GM12878 (cell line): ENCODE data around the gene MORC3. TPM values are rescaled to one million over a fixed set of nuclear protein-coding genes. Genes with fewer than 3 reads are reported as not detected.

Experiments
- ATAC-seq: fragments of 200-7000 bp; cut with Tn5 transposase; 3 replicates; pipeline ENCODE4 v1.9.1; 2020; ENCODE audit warnings: mild to moderate bottlenecking, moderate library complexity
- BruUV-seq: library from RNA; stranded (reverse); fragments of 400-500 nt; replicated peaks from 2 replicates; lab custom pipeline; 2021; lab: Mats Ljungman, UMichigan
- CTCF ChIA-PET: fragments of 300-600 bp; sonication (Branson Sonifier 250); formaldehyde crosslinking; extraction: SDS; loops from one replicate; lab custom pipeline; 2021; ENCODE audit warnings: inconsistent platforms; lab: Yijun Ruan, JAX
- POLR2A ChIA-PET: fragments of 350-600 bp; formaldehyde crosslinking; extraction: SDS; loops from one replicate; lab custom pipeline; 2021; ENCODE audit warnings: inconsistent platforms; lab: Charles Lee
- RAD21 ChIA-PET: fragments of 300-600 bp; sonication (Branson Sonifier 250); formaldehyde crosslinking; loops from one replicate; lab custom pipeline; 2023; ENCODE audit warnings: antibody characterized with exemption; ENCODE audit not compliant: unreplicated experiment; lab: Charles Lee
- SMC1A ChIA-PET: fragments of 300-600 bp; sonication (Branson Sonifier 250); formaldehyde crosslinking; loops from one replicate; lab custom pipeline; 2023; ENCODE audit not compliant: unreplicated experiment, uncharacterized antibody; lab: Charles Lee
- DNase-seq: peaks from one replicate; pipeline ENCODE4 v3.0.0-alpha.2; 2011; ENCODE audit warnings: low read depth, low spot score
- FAIRE-seq: peaks from 3 replicates; lab custom pipeline; 2011; peaks lifted over from hg19 to GRCh38; lab: Jason Lieb, UNC
- H2AFZ ChIP-seq: 2 replicates; pipeline ENCODE4 v1.6.0; 2011; ENCODE audit warnings: low read depth, low read length, control low read depth; ENCODE audit not compliant: control insufficient read depth
- H3K27ac ChIP-seq: 2 replicates; pipeline ENCODE4 v1.5.1; 2011; ENCODE audit warnings: control low read depth; ENCODE audit not compliant: control insufficient read depth, insufficient read depth
- H3K27me3 ChIP-seq, 2 experiments: replicated peaks in 1 of 2; 2 replicates each; pipeline versions ENCODE4 v1.6.0 to v1.6.1; 2011; ENCODE audit warnings: low read length in 1 of 2; ENCODE audit not compliant: control insufficient read depth in 2 of 2, insufficient read depth in 2 of 2
- H3K36me3 ChIP-seq, 2 experiments: 2 replicates each; pipeline ENCODE4 v1.5.1; 2011; ENCODE audit warnings: low read length in 1 of 2; ENCODE audit not compliant: control insufficient read depth in 2 of 2, insufficient read depth in 2 of 2
- H3K4me1 ChIP-seq: 2 replicates; pipeline ENCODE4 v1.6.1; 2011; ENCODE audit warnings: mild to moderate bottlenecking, low read length, moderate library complexity, mixed read lengths; ENCODE audit not compliant: control insufficient read depth, insufficient read depth
- H3K4me2 ChIP-seq: 2 replicates; pipeline ENCODE4 v1.6.0; 2011; ENCODE audit warnings: control low read depth; ENCODE audit not compliant: control insufficient read depth, insufficient read depth
- H3K4me3 ChIP-seq: fragments of 200-600 bp; sonication (generic); 2 replicates; pipeline ENCODE4 v1.5.1; 2016
- H3K79me2 ChIP-seq: 2 replicates; pipeline ENCODE4 v1.6.0; 2011; ENCODE audit warnings: low read length; ENCODE audit not compliant: control insufficient read depth, insufficient read depth
- H3K9ac ChIP-seq: 2 replicates; pipeline ENCODE4 v1.8.0; 2011; ENCODE audit warnings: low read length, control low read depth, mixed read lengths; ENCODE audit not compliant: control insufficient read depth, insufficient read depth
- H3K9me3 ChIP-seq: replicated peaks from 3 replicates; pipeline ENCODE4 v1.5.1; 2011; ENCODE audit warnings: mild to moderate bottlenecking, low read length; ENCODE audit not compliant: control insufficient read depth, insufficient read depth
- H4K20me1 ChIP-seq: 2 replicates; pipeline ENCODE4 v1.6.0; 2011; ENCODE audit not compliant: control insufficient read depth, insufficient read depth
- BMI1 ChIP-seq: fragments of 450-650 bp; IDR thresholded peaks from 2 replicates; pipeline ENCODE4 v1.6.1; 2016; ENCODE audit warnings: mild to moderate bottlenecking, moderate library complexity, borderline replicate concordance
- CBFB ChIP-seq: IDR thresholded peaks from 2 replicates; pipeline ENCODE4 v1.6.1; 2016; ENCODE audit warnings: antibody characterized with exemption, low read depth
- EED ChIP-seq: sonication (generic); IDR thresholded peaks from 2 replicates; pipeline ENCODE4 v1.6.1; 2016; ENCODE audit warnings: antibody characterized with exemption, low read depth
- HDAC6 ChIP-seq: fragments of 200-600 bp; sonication (generic); IDR thresholded peaks from one replicate; pipeline ENCODE4 v1.8.0; 2017; ENCODE audit warnings: antibody characterized with exemption; ENCODE audit not compliant: unreplicated experiment
- MTA2 ChIP-seq: fragments of 450-650 bp; IDR thresholded peaks from 2 replicates; pipeline ENCODE4 v1.6.1; 2016; ENCODE audit warnings: low read depth, mild to moderate bottlenecking, moderate library complexity
- NR2C1 ChIP-seq: fragments of 450-650 bp; IDR thresholded peaks from 2 replicates; pipeline ENCODE4 v1.6.1; 2017; ENCODE audit warnings: antibody characterized with exemption, mild to moderate bottlenecking, moderate library complexity
- RAD51 ChIP-seq: fragments of 450-650 bp; IDR thresholded peaks from 2 replicates; pipeline ENCODE4 v1.6.1; 2016; ENCODE audit warnings: moderate library complexity, mild to moderate bottlenecking, inconsistent platforms
- RBBP5 ChIP-seq: fragments of 200-600 bp; sonication (generic); conservative IDR thresholded peaks from 2 replicates; pipeline ENCODE4 v1.6.1; 2016
- RELA ChIP-seq: fragments of 450-650 bp; IDR thresholded peaks from 2 replicates; pipeline ENCODE4 v1.8.0; 2014; ENCODE audit warnings: borderline replicate concordance; ENCODE audit not compliant: partially characterized antibody
- SIN3A ChIP-seq: IDR thresholded peaks from 2 replicates; pipeline ENCODE4 v1.6.1; 2012; ENCODE audit warnings: low read depth, low read length, improper control_type of control experiment
- SMAD5 ChIP-seq: IDR thresholded peaks from 2 replicates; pipeline ENCODE4 v1.6.1; 2016; ENCODE audit warnings: antibody characterized with exemption, low read depth
- SMARCA5 ChIP-seq: fragments of 450-650 bp; IDR thresholded peaks from 2 replicates; pipeline ENCODE4 v1.6.1; 2017; ENCODE audit warnings: mild to moderate bottlenecking
- SREBF2 ChIP-seq: IDR thresholded peaks from 2 replicates; pipeline ENCODE4 v1.6.1; 2012; ENCODE audit warnings: mild to moderate bottlenecking, low read length
- TARDBP ChIP-seq: IDR thresholded peaks from 2 replicates; pipeline ENCODE4 v1.6.1; 2016; ENCODE audit warnings: borderline replicate concordance
- ZNF24 ChIP-seq: fragments of 450-650 bp; IDR thresholded peaks from 2 replicates; pipeline ENCODE4 v1.6.1; 2017; ENCODE audit warnings: antibody characterized with exemption, mild to moderate bottlenecking
- WGBS: methylation state at CpG from one replicate; pipeline ENCODE4 v1.1.6; 2016; ENCODE audit warnings: low lambda C conversion rate; ENCODE audit not compliant: insufficient replicate concordance, insufficient coverage; ENCODE audit errors: missing lambda C conversion rate; 5-methylcytosine and 5-hydroxymethylcytosine counted together
- in situ Hi-C: fragments of 300-500 bp; cut with MboI; formaldehyde crosslinking; loops from 9 replicates; pipeline ENCODE4 v1.14.3; 2018; ENCODE audit warnings: mixed read lengths
- intact Hi-C: fragments of 100-400 bp; cut with micrococcal nuclease; formaldehyde crosslinking; loops from one replicate; pipeline ENCODE4 v1.14.2; 2022; ENCODE audit not compliant: unreplicated experiment
- polyA plus RNA-seq, 11 experiments: library from polyadenylated mRNA; depleted of rRNA in 4 of 11; unstranded in 6 of 11; stranded (reverse) in 5 of 11; fragments of >200 nt; fragmentation: Nextera tagmentation in 4 of 11; fragmentation: Illumina TruSeq in 1 of 11; extraction: Ambion mirVana in 4 of 11; extraction: Trizol in 1 of 11; gene quantifications; 1 replicate in 1 of 11; 2 replicates in 10 of 11; pipeline versions ENCODE4 v1.2.1 to v1.2.3, GENCODE V29; 2011 to 2016; ENCODE audit warnings: inconsistent platforms in 2 of 11, missing spikeins in 2 of 11, low read depth in 1 of 11
- total RNA-seq, 4 experiments: library from RNA; depleted of rRNA in 3 of 4; stranded (reverse); fragments of >200 nt in 3 of 4; fragmentation: Illumina TruSeq in 1 of 4; extraction: Trizol in 1 of 4; gene quantifications; 2 replicates each; pipeline versions ENCODE4 v1.2.1 to v1.2.3, GENCODE V29; 2013 to 2021
- TF ChIP-seq, protein P1 (sequence below): fragments of 450-650 bp; IDR thresholded peaks from 2 replicates; pipeline ENCODE4 v1.6.1; 2017; ENCODE audit warnings: borderline replicate concordance
- TF ChIP-seq, protein P2 (sequence below): IDR thresholded peaks from 2 replicates; pipeline ENCODE4 v1.6.1; 2012; ENCODE audit warnings: low read depth, low read length, improper control_type of control experiment
- TF ChIP-seq, protein P3 (sequence below): IDR thresholded peaks from 2 replicates; pipeline ENCODE4 v1.6.1; 2011; ENCODE audit warnings: mild to moderate bottlenecking, low read depth, low read length, moderate library complexity; ENCODE audit not compliant: insufficient replicate concordance

The MORC3 gene
- total and polyA plus RNA-seq, 10 of the 15 experiments (the other 5 are each of a cell fraction or from before 2014, with no cell fraction given): 5.5 to 29.9 (median 16.3) TPM

DNA sequence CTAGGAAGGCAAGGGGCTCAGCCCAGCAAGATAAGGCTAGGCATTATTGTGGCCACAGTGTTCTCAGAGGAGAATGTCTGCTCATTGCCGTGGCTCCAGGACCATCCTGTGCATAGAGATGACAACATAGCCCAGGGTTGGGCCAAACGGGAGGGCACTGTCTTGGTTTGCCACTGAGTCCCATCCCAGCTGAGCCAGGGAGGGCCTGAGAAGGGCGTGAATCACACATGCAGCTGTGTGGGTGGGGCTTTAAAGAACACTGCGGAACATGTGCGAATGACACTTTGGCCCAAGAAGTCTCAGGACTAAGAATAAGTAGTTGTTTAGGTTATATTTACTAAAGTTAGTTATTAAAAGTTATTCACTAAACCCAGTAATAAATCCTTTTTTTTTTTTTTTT is 83.7 kb downstream of the MORC3 start:
- H3K27ac ChIP-seq: no peak overlapping the region
- H3K4me1 ChIP-seq: no peaks in the 10 kb centered on the region
- ATAC-seq (no peak), DNase-seq (no peak), FAIRE-seq (no peak)
- H4K20me1 ChIP-seq: no peaks in the 10 kb centered on the region
- H2AFZ ChIP-seq: no peak overlapping the region
- ChIA-PET CTCF (interaction anchor here (0.6 kb wide), 1 partner anchor 54 kb away, joined by 3 read pairs; no protein-coding TSS in a partner anchor), POLR2A (interaction anchor here (0.7 kb wide), 1 partner anchor 19 kb away, joined by 4 read pairs; no protein-coding TSS in a partner anchor), RAD21 (no interaction called here), SMC1A (no interaction called here)
- no peaks in the 10 kb centered on the region for H3K27me3 ChIP-seq
- H3K9ac ChIP-seq: no peak overlapping the region
- WGBS: 95% methylated on average over 5 of the region's 5 CpGs
- no peak overlapping the region for H3K4me2 ChIP-seq
- intact Hi-C loops: no loop called here
- no peak for TF ChIP-seq RELA
- TF ChIP-seq, protein P1, sequence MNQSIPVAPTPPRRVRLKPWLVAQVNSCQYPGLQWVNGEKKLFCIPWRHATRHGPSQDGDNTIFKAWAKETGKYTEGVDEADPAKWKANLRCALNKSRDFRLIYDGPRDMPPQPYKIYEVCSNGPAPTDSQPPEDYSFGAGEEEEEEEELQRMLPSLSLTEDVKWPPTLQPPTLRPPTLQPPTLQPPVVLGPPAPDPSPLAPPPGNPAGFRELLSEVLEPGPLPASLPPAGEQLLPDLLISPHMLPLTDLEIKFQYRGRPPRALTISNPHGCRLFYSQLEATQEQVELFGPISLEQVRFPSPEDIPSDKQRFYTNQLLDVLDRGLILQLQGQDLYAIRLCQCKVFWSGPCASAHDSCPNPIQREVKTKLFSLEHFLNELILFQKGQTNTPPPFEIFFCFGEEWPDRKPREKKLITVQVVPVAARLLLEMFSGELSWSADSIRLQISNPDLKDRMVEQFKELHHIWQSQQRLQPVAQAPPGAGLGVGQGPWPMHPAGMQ: no peak
- TF ChIP-seq RAD51: no peak
- TF ChIP-seq ZNF24: no peak
- TF ChIP-seq, protein P2, sequence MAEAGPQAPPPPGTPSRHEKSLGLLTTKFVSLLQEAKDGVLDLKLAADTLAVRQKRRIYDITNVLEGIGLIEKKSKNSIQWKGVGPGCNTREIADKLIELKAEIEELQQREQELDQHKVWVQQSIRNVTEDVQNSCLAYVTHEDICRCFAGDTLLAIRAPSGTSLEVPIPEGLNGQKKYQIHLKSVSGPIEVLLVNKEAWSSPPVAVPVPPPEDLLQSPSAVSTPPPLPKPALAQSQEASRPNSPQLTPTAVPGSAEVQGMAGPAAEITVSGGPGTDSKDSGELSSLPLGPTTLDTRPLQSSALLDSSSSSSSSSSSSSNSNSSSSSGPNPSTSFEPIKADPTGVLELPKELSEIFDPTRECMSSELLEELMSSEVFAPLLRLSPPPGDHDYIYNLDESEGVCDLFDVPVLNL: no peak
- TF ChIP-seq, protein P3, sequence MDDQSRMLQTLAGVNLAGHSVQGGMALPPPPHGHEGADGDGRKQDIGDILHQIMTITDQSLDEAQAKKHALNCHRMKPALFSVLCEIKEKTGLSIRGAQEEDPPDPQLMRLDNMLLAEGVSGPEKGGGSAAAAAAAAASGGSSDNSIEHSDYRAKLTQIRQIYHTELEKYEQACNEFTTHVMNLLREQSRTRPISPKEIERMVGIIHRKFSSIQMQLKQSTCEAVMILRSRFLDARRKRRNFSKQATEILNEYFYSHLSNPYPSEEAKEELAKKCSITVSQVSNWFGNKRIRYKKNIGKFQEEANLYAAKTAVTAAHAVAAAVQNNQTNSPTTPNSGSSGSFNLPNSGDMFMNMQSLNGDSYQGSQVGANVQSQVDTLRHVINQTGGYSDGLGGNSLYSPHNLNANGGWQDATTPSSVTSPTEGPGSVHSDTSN: no peak
- TF ChIP-seq MTA2: no peak
- TF ChIP-seq SMAD5: no peak
- no peak for TF ChIP-seq EED
- TF ChIP-seq NR2C1: no peak
- no peak for TF ChIP-seq SMARCA5
- TF ChIP-seq SIN3A: no peak
- no peak for TF ChIP-seq RBBP5
- TF ChIP-seq TARDBP: no peak
- TF ChIP-seq HDAC6: no peak
- TF ChIP-seq BMI1: no peak
- no peak for TF ChIP-seq SREBF2
- TF ChIP-seq CBFB: no peak
- H3K36me3 ChIP-seq: peaks cover 5 to 9% of the 10 kb centered on the region in 2 experiments; a peak in 3 of 4 replicates
- no peaks in the 10 kb centered on the region for H3K79me2 ChIP-seq
- H3K4me3 ChIP-seq: no peak overlapping the region
- H3K9me3 ChIP-seq: no peaks in the 10 kb centered on the region
- in situ Hi-C loops: no loop called here
- no TSS peak for BruUV-seq
